Testis (tissue), 2 donors: ENCODE data around the gene CCDC117.

Experiments used
- CTCF ChIP-seq, 3 experiments: fragments of 450-650 bp in 2 of 3; fragments of 200-600 bp in 1 of 3; sonication (generic) in 1 of 3; IDR thresholded peaks; one replicate each; pipeline ENCODE4 v1.5.1; 2016 to 2019; ENCODE audit warnings: antibody characterized with exemption in 3 of 3, mild to moderate bottlenecking in 2 of 3, moderate library complexity in 1 of 3
- POLR2A ChIP-seq: fragments of 450-650 bp; IDR thresholded peaks from one replicate; pipeline ENCODE4 v1.6.1; 2017; ENCODE audit warnings: antibody characterized with exemption, mild to moderate bottlenecking, moderate library complexity

- TF ChIP-seq CTCF (IDR thresholded peaks at IDR 0.05) (no peak), POLR2A (no peak)
Observed at GRCh38 chr22:28798810-28799605, 26.5 kb downstream of the CCDC117 start.
